HG03108 (cell line): Measurements from ENCODE around the gene CLCN2.

Source experiments
- ATAC-seq: cut with Tn5 transposase; IDR thresholded peaks from one replicate; pipeline ENCODE4 v1.9.1; 2021; ENCODE audit warnings: moderate library complexity; ENCODE audit not compliant: unreplicated experiment

Gene CLCN2

GRCh38 chr3:184360929-184361531 lies 375 bp downstream of the CLCN2 start:
- no peak for ATAC-seq

GRCh38 chr3:184360070-184360928 lies 1.1 kb downstream of the CLCN2 start:
- ATAC-seq = no peak

DNA sequence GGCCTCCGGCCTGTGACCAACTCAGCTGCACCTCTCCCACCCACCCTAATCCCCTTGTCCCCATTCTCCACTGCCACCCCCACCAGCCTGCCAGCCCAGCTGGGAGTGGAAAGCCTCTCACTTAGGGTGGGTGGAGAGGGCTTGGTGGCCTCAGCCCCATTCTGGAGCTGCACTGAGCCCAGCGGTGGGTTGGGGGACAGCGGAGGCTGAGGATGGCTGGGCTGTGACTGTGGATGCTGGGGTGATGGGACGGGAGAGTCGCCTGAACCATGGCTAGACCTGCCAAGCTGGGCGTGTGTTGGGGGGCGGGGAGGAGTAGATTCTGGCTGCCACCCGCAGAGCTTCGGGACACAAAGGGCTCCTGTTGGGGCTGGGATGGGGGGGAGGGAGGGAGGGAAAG lies 1.8 kb downstream of the CLCN2 start:
- ATAC-seq = no peak

DNA sequence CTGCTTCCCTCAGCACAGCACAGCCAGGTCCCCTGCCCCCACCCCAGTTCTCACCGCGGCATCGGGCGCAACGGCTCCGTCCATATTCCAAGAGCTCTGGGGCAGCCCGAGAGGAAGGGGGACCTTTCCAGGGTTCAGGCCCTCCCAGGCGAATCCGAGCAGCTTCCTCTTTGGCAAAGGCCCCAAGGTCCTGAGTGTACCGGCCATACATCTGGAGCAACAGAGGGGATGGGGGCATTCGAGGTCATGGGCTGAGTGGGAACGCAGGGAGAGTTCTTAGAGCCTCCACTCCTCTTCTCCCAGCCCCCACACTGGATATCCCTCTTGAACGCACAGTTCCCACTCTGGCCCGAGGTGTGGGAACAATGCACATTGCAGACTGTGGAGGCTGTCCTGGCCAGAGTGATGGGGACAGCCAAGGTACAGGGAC lies 2.5 kb downstream of the CLCN2 start:
- no peak for ATAC-seq

- no peak for ATAC-seq
Measured at GRCh38 chr3:184358124-184358767, 3.2 kb downstream of the CLCN2 start.

DNA sequence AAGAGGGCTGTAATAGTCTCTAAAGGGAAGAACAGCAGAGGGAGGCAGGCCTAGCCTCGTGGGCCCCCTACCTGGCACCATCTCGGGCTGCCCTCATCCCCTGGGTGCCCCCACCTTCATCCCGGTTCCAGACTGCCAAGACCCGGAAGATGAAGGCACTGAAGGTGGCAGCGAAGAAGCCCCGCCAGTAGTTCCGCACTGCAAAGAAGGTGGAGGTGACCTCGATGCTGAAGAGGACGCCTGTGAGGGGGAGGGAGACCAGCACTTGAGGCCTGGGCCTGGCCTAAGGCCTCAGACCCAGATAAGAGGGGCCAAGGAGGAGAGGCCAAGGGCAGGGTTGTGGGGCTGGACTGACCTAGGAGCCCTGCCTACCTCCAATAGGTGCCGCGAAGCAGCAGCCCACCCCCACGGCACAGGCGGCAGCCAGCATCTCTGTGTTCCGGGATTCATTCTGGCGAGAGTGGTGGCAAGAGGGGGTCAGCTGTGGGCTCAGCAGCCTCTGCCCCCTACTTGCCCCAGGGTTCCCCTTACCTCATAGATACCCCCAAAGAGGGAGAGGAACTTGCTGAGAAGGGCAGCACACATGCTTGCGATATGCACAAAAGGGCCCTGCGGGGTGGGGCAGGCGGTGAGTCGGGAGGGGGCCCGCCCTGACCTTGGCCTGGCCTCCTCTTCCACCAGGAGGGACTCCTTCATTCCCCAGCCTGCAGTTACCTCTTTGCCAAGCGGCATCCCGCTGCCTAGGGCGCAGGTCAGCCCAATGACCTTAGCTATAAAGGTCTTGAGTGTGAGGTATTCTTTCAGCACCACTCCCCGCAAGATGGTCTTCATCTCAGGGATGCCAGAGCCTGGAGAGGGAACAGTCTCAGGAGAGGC lies 3.9 kb downstream of the CLCN2 start:
- ATAC-seq = no peak

DNA sequence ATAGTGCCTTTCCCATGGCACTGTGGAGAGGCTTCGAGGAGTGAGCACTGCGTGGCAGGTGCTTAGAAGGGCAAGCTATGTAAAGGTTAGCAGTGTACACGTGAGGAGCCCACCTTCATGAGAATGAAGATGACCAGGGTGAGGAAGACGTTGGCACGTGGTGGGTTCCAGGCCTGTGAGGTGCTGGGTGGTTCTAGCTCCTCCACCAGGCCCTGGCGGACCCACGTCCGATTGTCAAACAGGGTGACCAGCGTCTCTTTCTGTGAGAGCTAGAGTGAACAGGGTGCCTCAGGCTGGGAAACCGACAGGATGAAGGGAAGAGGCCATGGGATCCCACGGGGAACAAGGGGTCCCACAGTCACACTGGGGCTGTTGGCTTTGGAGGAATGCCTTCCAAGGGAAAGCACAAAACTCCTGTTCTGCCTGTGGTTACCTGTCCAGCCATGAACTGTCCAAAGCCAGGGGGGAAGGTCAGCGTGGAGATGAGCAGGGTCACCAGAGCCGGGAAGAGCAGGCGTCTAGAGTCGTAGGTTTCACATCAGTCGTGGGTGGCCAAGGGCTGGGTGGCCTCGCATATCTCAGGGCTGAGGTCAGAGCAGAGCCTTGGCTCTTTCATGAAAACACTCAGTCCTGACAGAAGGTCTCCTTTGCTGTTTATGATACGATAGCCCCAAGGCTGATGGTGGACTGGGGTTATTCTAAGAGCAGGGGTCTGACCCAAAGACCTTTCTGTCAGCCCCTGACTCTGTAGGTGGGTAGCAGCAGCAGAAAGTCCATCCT lies 6.0 kb downstream of the CLCN2 start:
- ATAC-seq = no peak

DNA sequence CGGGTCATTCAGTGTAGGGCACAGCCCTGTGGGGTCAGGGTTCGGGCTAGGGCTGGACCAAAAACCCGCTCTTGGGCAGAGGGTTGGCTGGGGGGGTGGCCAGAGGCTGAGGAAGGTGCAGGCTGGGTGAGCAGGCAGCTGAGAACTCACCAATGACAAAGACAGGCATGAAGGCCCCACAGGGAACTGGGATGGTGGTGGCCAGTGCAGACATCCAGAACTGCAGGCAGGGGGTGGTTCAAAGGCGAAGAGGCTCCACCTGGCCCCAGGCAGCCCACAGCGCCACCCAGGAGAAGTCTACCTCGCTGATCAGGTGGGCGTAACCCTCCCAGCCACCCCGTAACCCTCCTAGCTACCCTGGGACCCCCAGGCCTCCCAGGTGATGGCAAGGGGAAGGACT lies 6.7 kb downstream of the CLCN2 start:
- ATAC-seq = no peak

DNA sequence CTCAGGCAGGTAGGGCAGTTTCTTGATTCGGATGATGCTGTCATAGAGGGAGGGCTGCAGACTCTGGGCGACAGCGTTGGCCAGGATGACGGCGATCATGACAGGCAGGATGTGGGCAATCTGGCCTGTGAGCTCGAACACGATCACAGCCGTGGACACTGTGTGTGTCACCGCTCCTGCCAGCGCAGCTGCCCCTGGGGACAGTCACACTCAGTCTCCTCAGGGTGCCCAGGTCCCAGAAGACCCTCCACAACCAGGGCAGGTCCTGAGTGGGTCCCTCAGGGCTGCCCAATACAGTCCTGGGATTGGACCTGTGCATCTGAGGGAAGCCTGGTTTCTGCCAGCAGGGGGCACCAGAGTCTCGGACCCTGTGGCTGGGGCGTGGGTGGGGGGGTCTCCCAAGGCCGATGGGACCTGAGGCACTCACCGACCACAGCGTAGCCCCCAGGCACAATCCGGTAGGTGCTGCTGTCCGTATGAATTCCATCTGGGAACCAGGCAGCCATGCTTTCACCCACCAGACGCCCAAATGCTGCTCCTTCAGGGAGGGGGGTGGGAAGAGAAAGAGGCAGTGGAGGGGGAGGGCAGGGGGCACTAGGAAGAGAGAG lies 7.2 kb downstream of the CLCN2 start:
- no peak for ATAC-seq

GRCh38 chr3:184353546-184353941 lies 7.9 kb downstream of the CLCN2 start:
- ATAC-seq = no peak

DNA sequence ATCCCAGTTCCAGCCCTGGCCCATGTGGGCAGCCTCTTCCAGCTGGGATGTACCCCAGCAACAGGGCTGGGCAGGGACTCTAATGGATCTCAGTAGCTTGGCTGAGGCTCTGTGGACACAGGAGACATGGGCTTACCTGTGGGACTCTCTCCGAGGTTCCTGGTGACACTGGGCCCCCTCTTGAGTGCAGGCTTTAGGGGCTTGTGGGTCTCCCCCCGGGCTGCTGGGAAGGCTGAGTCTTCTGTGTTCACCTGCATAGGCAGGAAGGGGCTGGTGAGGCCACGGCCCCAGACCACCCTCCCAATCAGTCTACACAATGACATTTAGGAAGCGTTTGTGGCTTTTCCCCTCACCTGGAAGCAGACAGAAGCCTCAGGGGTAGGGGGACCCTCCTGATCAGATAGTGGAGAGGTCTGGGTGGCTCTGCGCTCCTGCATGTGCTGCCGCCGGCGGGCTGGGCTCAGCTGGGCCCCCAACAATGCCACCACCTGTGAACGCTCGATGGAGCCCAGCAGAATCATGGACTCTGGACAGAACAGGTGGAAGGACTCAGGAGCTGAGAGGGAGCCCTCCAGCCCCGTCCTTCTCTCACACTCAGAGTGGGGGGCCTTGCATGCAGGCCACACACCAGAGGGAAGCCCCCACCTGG lies 8.4 kb downstream of the CLCN2 start:
- ATAC-seq = no peak

DNA sequence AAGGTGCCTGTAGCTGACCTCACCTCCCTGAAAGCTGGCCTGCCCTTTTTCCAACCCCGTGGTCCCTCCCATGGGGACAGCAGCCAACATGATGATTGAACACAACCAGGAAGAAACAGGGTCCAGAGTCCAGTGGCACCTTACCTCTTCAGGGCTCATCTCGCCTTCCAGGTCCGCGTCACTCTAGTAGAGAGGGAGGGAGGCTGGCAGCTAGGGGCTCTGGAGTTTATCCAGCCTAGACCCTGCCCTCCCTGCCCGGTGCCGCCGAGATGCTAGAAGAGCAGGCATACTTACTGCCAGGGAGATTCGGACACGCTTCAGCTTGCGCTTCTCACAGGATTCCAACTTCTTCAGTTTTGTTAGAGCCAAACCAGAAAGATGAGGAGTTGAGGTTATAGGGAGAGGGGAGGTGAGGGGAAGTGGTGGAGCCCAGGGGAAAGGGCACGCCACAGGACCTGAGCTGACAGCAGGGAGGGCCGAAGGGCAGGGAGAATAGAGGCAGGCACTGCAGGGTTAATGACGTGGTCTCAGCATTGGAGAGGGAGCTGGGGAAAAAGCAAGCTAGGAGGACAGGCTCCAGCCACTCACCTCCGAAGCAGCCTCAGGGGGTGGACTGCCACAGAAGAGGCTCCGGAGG lies 9.1 kb downstream of the CLCN2 start:
- no peak for ATAC-seq

- no peak for ATAC-seq
Measured at GRCh38 chr3:184351511-184352148, 9.8 kb downstream of the CLCN2 start.

- ATAC-seq = no peak
Measured at GRCh38 chr3:184350618-184351017, 10.8 kb downstream of the CLCN2 start.

DNA sequence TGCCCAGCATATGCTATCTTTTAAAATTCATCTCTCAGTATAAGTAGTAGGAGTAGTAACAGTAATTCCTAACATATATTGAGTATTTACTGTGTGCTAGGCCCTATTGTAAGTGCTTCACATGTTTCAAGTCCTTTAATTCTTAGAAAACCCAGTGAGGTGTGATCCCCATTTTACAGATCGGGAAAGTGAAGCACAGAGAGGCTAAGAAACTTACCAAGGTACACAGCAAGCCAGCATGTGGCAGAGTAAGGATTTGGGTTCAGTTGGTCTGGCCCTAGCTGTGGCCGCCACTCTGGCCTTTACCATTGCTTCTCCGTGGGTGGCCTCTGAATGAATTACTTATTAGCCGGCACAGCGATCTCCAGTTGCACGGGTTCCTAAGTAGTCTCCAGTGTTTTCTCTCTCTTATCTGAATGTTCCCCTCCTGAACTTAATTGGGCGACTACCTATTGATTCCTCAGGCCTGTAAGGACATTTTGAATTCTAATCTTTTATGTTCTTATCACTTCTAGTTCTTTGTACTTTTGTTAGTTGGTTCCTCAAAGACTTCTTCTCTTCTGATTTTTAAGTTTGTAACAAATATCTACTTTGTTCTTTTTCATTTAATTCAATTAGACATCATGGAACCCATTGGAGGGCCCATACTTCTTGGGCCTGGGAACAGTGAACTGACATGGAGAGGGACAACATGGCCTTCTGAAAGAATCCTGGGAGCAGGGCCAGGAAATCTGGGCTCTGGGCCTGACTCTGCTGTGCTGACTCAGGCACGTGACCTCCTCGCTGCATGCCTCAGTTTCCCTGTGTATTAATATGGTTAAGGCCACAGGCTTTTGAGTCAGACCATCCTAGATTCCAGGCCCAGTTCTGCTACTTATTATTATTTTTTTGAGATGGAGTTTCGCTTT lies 11.6 kb downstream of the CLCN2 start:
- no peak for ATAC-seq

- no peak for ATAC-seq
Measured at GRCh38 chr3:184348057-184348382, 13.4 kb downstream of the CLCN2 start.

DNA sequence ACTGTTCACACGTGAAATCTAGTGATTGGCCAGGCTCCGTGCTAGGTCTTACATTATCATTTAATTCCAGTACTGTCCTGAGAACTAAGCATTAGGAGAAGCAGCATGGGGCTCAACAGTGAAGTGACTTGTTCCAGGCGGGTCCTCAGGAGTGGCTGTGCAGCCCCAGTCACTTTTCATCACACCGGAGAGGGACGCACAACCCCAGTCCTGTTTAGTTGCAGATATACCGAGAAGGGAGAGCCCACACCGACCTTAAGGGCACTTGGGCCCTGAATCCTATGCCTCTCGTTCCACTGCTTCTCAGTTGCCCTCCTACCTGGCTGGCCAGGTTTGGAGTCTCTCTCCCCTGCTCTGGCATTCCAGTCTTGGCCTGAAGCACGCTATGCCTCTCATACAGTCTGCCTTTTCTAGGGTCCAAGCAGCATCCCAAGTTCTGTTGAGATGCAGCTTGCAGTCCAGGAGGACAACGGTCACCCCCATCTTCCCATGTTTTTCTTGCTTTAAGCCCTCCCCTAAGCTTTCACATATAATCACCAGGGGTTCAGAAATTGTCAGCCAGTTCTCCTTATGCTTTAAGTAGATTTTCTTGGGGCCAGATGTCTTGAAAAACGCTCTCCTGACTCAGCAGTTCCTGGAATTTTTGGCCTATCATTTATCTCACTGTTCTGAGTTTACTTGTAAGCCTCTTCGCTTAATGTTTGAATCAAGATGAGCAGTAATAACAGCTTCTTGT lies 13.9 kb downstream of the CLCN2 start:
- no peak for ATAC-seq
